AG09309 (cell line): ENCODE results near the gene DMBT1.

Source experiments
- DNase-seq: peaks from one replicate; pipeline ENCODE4 v3.0.0-alpha.2; 2010; ENCODE audit warnings: low read depth
- H3K4me3 ChIP-seq: 2 replicates; pipeline ENCODE4 v1.5.1; 2011; ENCODE audit warnings: mild to moderate bottlenecking, low read depth, low read length, moderate library complexity; ENCODE audit not compliant: control insufficient read depth
- CTCF ChIP-seq: IDR thresholded peaks from 2 replicates; pipeline ENCODE4 v1.5.1; 2011; ENCODE audit warnings: mild to moderate bottlenecking, low read depth, low read length, inconsistent platforms; ENCODE audit not compliant: insufficient read depth, control insufficient read depth; ENCODE audit errors: missing control alignments

DMBT1 gene

GRCh38 chr10:122660696-122661095 lies 100.1 kb downstream of the DMBT1 start:
- H3K4me3 ChIP-seq: no peak overlapping the region
- TF ChIP-seq CTCF: no peak
- DNase-seq: no peak

GRCh38 chr10:122662231-122662630 lies 101.7 kb downstream of the DMBT1 start:
- DNase-seq: no peak
- H3K4me3 ChIP-seq: no peak overlapping the region
- no peak for TF ChIP-seq CTCF

- DNase-seq: no peak
- H3K4me3 ChIP-seq: no peak overlapping the region
- TF ChIP-seq CTCF: no peak
These were observed 103.1 kb downstream of the DMBT1 start for GRCh38 chr10:122663516-122664130.

DNA sequence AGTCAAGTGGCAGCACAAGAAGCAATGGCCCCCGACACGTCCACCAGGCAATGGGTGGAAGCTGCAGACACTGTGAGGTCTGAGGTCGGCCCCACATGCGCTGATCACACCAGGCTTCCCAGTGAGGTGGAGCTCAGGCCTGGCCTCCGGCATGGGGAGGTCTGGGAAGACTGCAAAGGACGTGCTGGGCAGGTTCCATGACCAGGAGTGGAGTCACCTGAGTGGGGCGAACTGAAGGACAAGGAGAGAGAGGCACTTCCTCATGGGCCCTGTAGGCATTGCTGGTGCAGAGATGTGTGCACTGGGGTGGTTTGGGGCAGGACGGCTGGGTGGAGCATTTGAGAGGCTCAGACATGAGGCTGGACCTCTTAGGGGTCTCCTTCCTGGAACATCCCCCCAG lies 103.9 kb downstream of the DMBT1 start:
- TF ChIP-seq CTCF: no peak
- H3K4me3 ChIP-seq: no peak overlapping the region
- no peak for DNase-seq

DNA sequence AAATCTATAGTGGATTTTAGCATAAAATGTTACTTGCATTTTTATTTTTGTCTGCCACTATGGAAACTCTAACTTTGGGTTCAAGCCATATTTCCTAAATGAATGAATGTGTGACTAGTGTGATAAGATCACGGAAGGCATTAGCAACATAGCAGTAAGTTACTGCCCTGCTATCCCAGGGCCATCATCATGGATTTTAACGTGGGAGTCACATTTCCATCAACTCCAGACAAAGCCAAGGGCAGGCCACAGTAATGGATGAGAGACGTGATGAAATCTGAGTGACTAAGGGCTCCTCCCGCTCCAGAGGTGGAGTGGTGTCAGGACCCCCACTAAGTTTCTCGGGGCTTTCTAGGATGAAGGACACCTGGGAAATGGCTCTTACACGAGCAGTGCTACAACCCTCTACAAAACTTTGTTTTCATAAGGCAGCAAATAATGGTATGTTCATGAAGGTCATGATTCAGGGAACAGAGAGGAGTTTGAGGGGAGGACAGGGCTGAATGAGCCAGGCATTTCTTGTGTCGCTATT lies 104.8 kb downstream of the DMBT1 start:
- TF ChIP-seq CTCF: no peak
- H3K4me3 ChIP-seq: no peak overlapping the region
- DNase-seq: no peak

DNA sequence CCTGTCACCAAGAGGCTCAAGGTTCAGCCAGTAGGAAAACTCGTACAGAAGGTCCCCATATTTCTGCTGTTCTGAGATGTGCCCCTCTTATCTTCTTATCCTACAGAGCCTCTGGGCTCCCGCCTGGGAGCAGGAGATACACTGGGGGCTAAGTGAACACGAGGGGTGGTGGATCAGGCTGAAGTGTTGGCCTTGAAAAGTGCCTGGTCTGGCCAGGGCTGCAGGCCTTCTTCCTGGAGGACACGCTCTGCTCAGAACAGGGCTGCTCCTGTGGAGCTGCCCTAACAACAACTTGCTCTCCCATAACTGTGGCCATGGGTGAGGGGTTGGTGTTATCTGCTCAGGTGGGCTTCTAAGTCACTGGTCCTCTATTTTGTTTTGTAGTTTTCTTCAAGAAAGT lies 105.4 kb downstream of the DMBT1 start:
- no peak overlapping the region for H3K4me3 ChIP-seq
- TF ChIP-seq CTCF: no peak
- no peak for DNase-seq
